CD4-positive, alpha-beta T cell (primary cell): ENCODE data around the gene NOC3L. TPM values are rescaled to one million over a fixed set of nuclear protein-coding genes. Genes with fewer than 3 reads are reported as not detected.

ENCODE experiments used
- ATAC-seq: fragments of 200-7000 bp; cut with Tn5 transposase; one replicate; pipeline ENCODE4 v1.10.0; 2022; ENCODE audit warnings: mild to moderate bottlenecking; ENCODE audit not compliant: poor library complexity
- CTCF ChIA-PET: fragments of 350-600 bp; sonication (Branson Sonifier 250); formaldehyde crosslinking; loops from one replicate; lab custom pipeline; 2021; ENCODE audit warnings: antibody characterized with exemption, inconsistent platforms; lab: Charles Lee
- POLR2A ChIA-PET: fragments of 350-600 bp; sonication (Branson Sonifier 250); formaldehyde crosslinking; loops from one replicate; lab custom pipeline; 2021; ENCODE audit warnings: antibody characterized with exemption, inconsistent platforms; lab: Charles Lee
- DNase-seq, 14 experiments: peaks; one replicate each; pipeline ENCODE4 v3.0.0-alpha.2; 2013 to 2020; ENCODE audit warnings: mixed read lengths in 2 of 14
- H3K27ac ChIP-seq, 2 donors: one replicate each; pipeline versions ENCODE4 v1.5.1 to v1.7.0; 2013; ENCODE audit warnings: low read length in 2 of 2, low read depth in 1 of 2, mild to moderate bottlenecking in 1 of 2
- H3K27me3 ChIP-seq, 2 experiments: 1 replicate in 1 of 2; 2 replicates in 1 of 2; pipeline versions ENCODE4 v1.6.1 to v1.7.0; 2013; ENCODE audit warnings: low read length in 2 of 2, control low read depth in 1 of 2, mild to moderate bottlenecking in 1 of 2, moderate library complexity in 1 of 2; ENCODE audit not compliant: insufficient read depth in 2 of 2, control insufficient read depth in 1 of 2
- H3K36me3 ChIP-seq: one replicate; pipeline ENCODE4 v1.6.1; 2013; ENCODE audit warnings: low read length, control low read depth; ENCODE audit not compliant: insufficient read depth
- H3K4me1 ChIP-seq: one replicate; pipeline ENCODE4 v1.6.1; 2013; ENCODE audit warnings: low read length, control low read depth; ENCODE audit not compliant: insufficient read depth
- H3K4me3 ChIP-seq: one replicate; pipeline ENCODE4 v1.5.1; 2013; ENCODE audit warnings: mild to moderate bottlenecking, low read length, moderate library complexity
- H3K9me3 ChIP-seq, 2 experiments: 1 replicate in 1 of 2; 2 replicates in 1 of 2; pipeline versions ENCODE4 v1.6.1 to v1.7.0; 2013; ENCODE audit warnings: low read length in 2 of 2, mild to moderate bottlenecking in 2 of 2, control low read depth in 1 of 2, moderate library complexity in 1 of 2; ENCODE audit not compliant: control insufficient read depth in 1 of 2, insufficient read depth in 1 of 2
- H3K27ac Mint-ChIP-seq: one replicate; pipeline ENCODE4 v1.8.0; 2020; ENCODE audit warnings: mixed read lengths
- H3K27me3 Mint-ChIP-seq: one replicate; pipeline ENCODE4 v1.8.0; 2021; ENCODE audit warnings: mixed read lengths
- H3K36me3 Mint-ChIP-seq: one replicate; pipeline ENCODE4 v1.8.0; 2021; ENCODE audit warnings: low read depth, mixed read lengths
- H3K4me1 Mint-ChIP-seq: one replicate; pipeline ENCODE4 v1.8.0; 2021; ENCODE audit warnings: low read depth, mixed read lengths
- H3K4me3 Mint-ChIP-seq: one replicate; pipeline ENCODE4 v1.8.0; 2020; ENCODE audit warnings: mild to moderate bottlenecking, mixed read lengths
- H3K9me3 Mint-ChIP-seq: one replicate; pipeline ENCODE4 v1.8.0; 2020; ENCODE audit warnings: mixed read lengths
- intact Hi-C, 2 experiments: fragments of 100-400 bp; cut with DNase I in 1 of 2; cut with micrococcal nuclease in 1 of 2; formaldehyde crosslinking; loops; one replicate each; pipeline versions ENCODE4 v1.15.1 to v1.9.0; 2023 to 2025; cut with DNase I, micrococcal nuclease
- total RNA-seq, 174 experiments: library from RNA in 2 of 174; stranded (reverse) in 2 of 174; gene quantifications; one replicate each; pipeline ENCODE4 v1.2.3 and lab custom pipeline; 2021 to 2026
- TF ChIP-seq, protein P1 (sequence below): fragments of 200-600 bp; IDR thresholded peaks from one replicate; pipeline ENCODE4 v1.8.0; 2022; ENCODE audit warnings: antibody characterized with exemption, mild to moderate bottlenecking

NOC3L gene
- total RNA-seq, 2 experiments from 2014 or later, result 7.1 to 8.0 TPM

DNA sequence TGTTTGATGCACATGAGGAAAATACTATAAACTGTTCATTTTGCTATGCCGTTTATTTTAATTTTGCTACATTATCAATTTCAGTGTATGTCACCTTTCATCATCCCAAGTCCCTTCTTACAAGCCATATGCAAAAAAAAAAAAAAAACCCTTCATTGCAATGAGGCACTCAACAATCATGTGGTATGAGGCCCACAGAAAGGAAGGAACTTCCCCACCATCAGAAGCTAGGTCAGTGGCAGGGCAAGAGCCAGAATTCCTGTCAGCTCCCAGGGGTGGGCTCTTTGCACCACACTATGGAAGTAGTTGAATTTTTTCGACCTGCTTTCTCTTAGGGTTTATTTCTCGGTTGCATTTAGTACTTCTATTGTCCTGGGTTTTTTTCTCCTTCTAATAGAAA, 75.4 kb downstream of the NOC3L start:
- ChIA-PET POLR2A (no interaction called here), CTCF (interaction anchor here (0.7 kb wide), 1 partner anchor 489 kb away, joined by 3 read pairs; no protein-coding TSS in a partner anchor)
- intact Hi-C loops, result no loop called here
- peaks cover 6 to 13% of the 10 kb centered on the region in 2 experiments for H3K27me3 ChIP-seq
- H3K36me3 ChIP-seq, result no peaks in the 10 kb centered on the region
- TF ChIP-seq, protein P1, sequence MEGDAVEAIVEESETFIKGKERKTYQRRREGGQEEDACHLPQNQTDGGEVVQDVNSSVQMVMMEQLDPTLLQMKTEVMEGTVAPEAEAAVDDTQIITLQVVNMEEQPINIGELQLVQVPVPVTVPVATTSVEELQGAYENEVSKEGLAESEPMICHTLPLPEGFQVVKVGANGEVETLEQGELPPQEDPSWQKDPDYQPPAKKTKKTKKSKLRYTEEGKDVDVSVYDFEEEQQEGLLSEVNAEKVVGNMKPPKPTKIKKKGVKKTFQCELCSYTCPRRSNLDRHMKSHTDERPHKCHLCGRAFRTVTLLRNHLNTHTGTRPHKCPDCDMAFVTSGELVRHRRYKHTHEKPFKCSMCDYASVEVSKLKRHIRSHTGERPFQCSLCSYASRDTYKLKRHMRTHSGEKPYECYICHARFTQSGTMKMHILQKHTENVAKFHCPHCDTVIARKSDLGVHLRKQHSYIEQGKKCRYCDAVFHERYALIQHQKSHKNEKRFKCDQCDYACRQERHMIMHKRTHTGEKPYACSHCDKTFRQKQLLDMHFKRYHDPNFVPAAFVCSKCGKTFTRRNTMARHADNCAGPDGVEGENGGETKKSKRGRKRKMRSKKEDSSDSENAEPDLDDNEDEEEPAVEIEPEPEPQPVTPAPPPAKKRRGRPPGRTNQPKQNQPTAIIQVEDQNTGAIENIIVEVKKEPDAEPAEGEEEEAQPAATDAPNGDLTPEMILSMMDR, result no peak
- Mint-ChIP-seq H3K4me3 (no peak overlapping the region), H3K36me3 (no peaks in the 10 kb centered on the region), H3K27ac (no peak overlapping the region), H3K27me3 (peaks cover 63% of the 10 kb centered on the region), H3K9me3 (no peaks in the 10 kb centered on the region), H3K4me1 (no peaks in the 10 kb centered on the region)
- no peaks in the 10 kb centered on the region for H3K9me3 ChIP-seq
- H3K27ac ChIP-seq, result no peak overlapping the region
- H3K4me3 ChIP-seq, result no peak overlapping the region
- DNase-seq (no peak), ATAC-seq (no peak)
- H3K4me1 ChIP-seq, result no peaks in the 10 kb centered on the region

DNA sequence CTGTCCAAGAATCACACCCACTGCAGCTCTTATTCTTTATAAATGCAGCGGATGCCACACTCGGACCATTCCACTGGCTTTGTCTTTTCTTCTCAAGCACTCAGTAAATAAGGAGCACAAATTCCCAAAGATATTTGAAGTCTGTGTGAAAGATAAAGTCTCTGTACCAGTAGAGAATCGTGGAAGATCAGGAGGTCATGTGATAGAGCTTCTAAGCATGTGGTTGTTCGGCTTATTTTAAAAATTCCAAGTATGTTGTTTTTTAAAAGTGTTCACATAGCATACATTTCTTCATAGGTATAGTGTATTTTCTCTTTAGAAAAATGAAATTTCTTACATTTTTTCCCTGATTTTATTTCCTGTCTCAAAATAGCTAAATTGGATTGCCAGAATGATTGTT, 75.8 kb downstream of the NOC3L start:
- ChIA-PET POLR2A (no interaction called here), CTCF (interaction anchor here (0.7 kb wide), 1 partner anchor 489 kb away, joined by 3 read pairs; no protein-coding TSS in a partner anchor)
- H3K9me3 Mint-ChIP-seq, result no peaks in the 10 kb centered on the region
- H3K36me3 ChIP-seq, result no peaks in the 10 kb centered on the region
- H3K36me3 Mint-ChIP-seq, result no peaks in the 10 kb centered on the region
- no peaks in the 10 kb centered on the region for H3K4me1 ChIP-seq
- DNase-seq (no peak), ATAC-seq (no peak)
- H3K27ac Mint-ChIP-seq, result no peak overlapping the region
- peaks cover 58% of the 10 kb centered on the region for H3K27me3 Mint-ChIP-seq
- no peak overlapping the region for H3K27ac ChIP-seq
- no peak overlapping the region for H3K4me3 Mint-ChIP-seq
- TF ChIP-seq, protein P1, result no peak
- no peaks in the 10 kb centered on the region for H3K4me1 Mint-ChIP-seq
- intact Hi-C loops, result no loop called here
- H3K27me3 ChIP-seq, result peaks cover 6 to 9% of the 10 kb centered on the region in 2 experiments
- H3K9me3 ChIP-seq, result no peaks in the 10 kb centered on the region
- no peak overlapping the region for H3K4me3 ChIP-seq

DNA sequence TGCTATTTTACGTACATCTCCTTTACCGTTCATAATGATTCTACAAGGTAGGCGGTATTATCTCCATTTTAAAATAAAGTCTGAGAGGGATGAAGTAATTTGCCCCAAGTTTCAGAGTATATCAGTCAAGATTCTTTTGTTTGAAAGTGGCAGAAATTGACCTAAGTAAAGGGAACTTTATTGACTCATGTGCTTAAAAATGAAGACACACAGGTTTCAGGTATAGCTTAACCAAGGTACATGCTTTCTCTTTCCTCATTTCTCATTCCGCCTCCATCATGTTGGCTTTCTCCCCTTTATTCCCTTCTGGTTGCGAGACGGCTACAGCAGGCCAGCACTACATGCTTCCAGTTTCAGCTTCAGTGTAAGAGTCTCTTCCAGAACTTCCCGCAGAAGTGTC, 77.5 kb downstream of the NOC3L start:
- Histone ChIP-seq H3K27ac (no peak overlapping the region), H3K9me3 (no peaks in the 10 kb centered on the region), H3K27me3 (peaks cover 3 to 4% of the 10 kb centered on the region in 2 experiments), H3K4me3 (no peak overlapping the region), H3K4me1 (no peaks in the 10 kb centered on the region), H3K36me3 (no peaks in the 10 kb centered on the region)
- intact Hi-C loops, result no loop called here
- no peak overlapping the region for H3K4me3 Mint-ChIP-seq
- no peaks in the 10 kb centered on the region for H3K9me3 Mint-ChIP-seq
- ChIA-PET POLR2A (no interaction called here), CTCF (no interaction called here)
- H3K4me1 Mint-ChIP-seq, result no peaks in the 10 kb centered on the region
- DNase-seq (no peak), ATAC-seq (no peak)
- TF ChIP-seq, protein P1, result no peak
- no peaks in the 10 kb centered on the region for H3K36me3 Mint-ChIP-seq
- H3K27me3 Mint-ChIP-seq, result peaks cover 48% of the 10 kb centered on the region
- no peak overlapping the region for H3K27ac Mint-ChIP-seq

Other genes starting within 250 kb of the NOC3L start
- gene TBC1D12, start 39.6 kb upstream of the NOC3L start, total RNA-seq, result under 1 TPM; 0.27 to 0.42 TPM
- 10 to 100 TPM in 1 of 2 experiments, 1 to 10 TPM in 1; 9.5 to 10.3 TPM for gene HELLS, start 182.8 kb upstream of the NOC3L start, total RNA-seq